WTC11 (cell line): ENCODE data around the gene TNFAIP3.

Source experiments
- CREB1 ChIP-seq: sonication (generic); formaldehyde crosslinking; IDR thresholded peaks from 2 replicates; pipeline ENCODE4 v1.8.0; 2023; ENCODE audit warnings: mild to moderate bottlenecking, missing genetic modification reagents
- CREM ChIP-seq: sonication (generic); formaldehyde crosslinking; IDR thresholded peaks from 2 replicates; pipeline ENCODE4 v1.8.1; 2022; ENCODE audit warnings: mild to moderate bottlenecking, missing genetic modification reagents, moderate library complexity
- ELF4 ChIP-seq: sonication (generic); formaldehyde crosslinking; IDR thresholded peaks from 2 replicates; pipeline ENCODE4 v1.8.1; 2022; ENCODE audit warnings: low read depth, mild to moderate bottlenecking, moderate library complexity, missing genetic modification reagents
- MYBL2 ChIP-seq: sonication (generic); formaldehyde crosslinking; IDR thresholded peaks from 2 replicates; pipeline ENCODE4 v1.8.1; 2023; ENCODE audit warnings: mild to moderate bottlenecking, moderate library complexity, missing genetic modification reagents
- SP1 ChIP-seq: sonication (generic); formaldehyde crosslinking; conservative IDR thresholded peaks from 2 replicates; pipeline ENCODE4 v1.8.1; 2022; ENCODE audit warnings: missing genetic modification reagents
- TEAD1 ChIP-seq: sonication (generic); formaldehyde crosslinking; IDR thresholded peaks from 2 replicates; pipeline ENCODE4 v1.8.0; 2022; ENCODE audit warnings: mild to moderate bottlenecking, missing genetic modification reagents
- TEAD4 ChIP-seq: sonication (generic); formaldehyde crosslinking; IDR thresholded peaks from 2 replicates; pipeline ENCODE4 v1.8.0; 2022; ENCODE audit warnings: mild to moderate bottlenecking, missing genetic modification reagents
- TF ChIP-seq, protein P1 (sequence below): sonication (generic); formaldehyde crosslinking; IDR thresholded peaks from 2 replicates; pipeline ENCODE4 v1.8.0; 2022; ENCODE audit warnings: mild to moderate bottlenecking, missing genetic modification reagents
- TF ChIP-seq, protein P2 (sequence below): sonication (generic); formaldehyde crosslinking; IDR thresholded peaks from 2 replicates; pipeline ENCODE4 v1.8.1; 2023; ENCODE audit warnings: mild to moderate bottlenecking, missing genetic modification reagents, moderate library complexity
- TF ChIP-seq, protein P3 (sequence below): fragments of 250-450 bp; sonication (Bioruptor Pico); IDR thresholded peaks from 2 replicates; pipeline ENCODE4 v1.8.0; 2021; ENCODE audit warnings: mild to moderate bottlenecking
- TF ChIP-seq, protein P4 (sequence below): sonication (generic); formaldehyde crosslinking; conservative IDR thresholded peaks from 2 replicates; pipeline ENCODE4 v1.8.1; 2022; ENCODE audit warnings: mild to moderate bottlenecking, missing genetic modification reagents
- TF ChIP-seq, protein P5 (sequence below): fragments of 200-600 bp; IDR thresholded peaks from 2 replicates; pipeline ENCODE4 v1.8.0; 2022; ENCODE audit warnings: antibody characterized with exemption
- TF ChIP-seq, protein P6 (sequence below): sonication (generic); formaldehyde crosslinking; IDR thresholded peaks from 2 replicates; pipeline ENCODE4 v1.8.1; 2023; ENCODE audit warnings: mild to moderate bottlenecking, missing genetic modification reagents, moderate library complexity

DNA sequence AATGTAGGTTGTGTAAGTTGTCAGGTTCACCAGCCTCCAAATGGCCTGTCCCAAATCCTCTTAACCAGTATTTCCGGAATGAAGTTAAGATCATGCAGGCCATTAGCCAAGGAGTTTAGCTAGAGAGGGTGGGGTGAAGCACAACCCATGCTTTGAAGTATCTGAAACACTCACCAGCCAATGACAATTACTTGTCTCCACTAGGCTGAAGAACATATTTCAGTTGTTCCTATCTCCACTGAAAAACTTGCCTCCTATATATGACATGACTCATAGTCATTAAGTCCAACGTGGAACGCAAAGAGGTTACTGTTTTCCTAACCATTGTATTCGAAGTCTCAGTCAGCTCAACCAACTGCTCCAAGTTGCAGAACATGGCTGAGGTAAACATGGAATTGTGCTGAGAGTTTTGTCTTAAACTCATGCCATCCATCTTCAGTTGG is 37.4 kb upstream of the TNFAIP3 start:
- TF ChIP-seq, protein P1, sequence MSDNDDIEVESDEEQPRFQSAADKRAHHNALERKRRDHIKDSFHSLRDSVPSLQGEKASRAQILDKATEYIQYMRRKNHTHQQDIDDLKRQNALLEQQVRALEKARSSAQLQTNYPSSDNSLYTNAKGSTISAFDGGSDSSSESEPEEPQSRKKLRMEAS, result no peak
- TF ChIP-seq MYBL2 (CRISPR knock-in tag) (no peak), CREM (CRISPR knock-in tag) (no peak), TEAD1 (no peak), SP1 (no peak), TEAD4 (CRISPR knock-in tag) (no peak), CREB1 (CRISPR knock-in tag) (no peak), ELF4 (CRISPR knock-in tag) (no peak)
- TF ChIP-seq, protein P2, sequence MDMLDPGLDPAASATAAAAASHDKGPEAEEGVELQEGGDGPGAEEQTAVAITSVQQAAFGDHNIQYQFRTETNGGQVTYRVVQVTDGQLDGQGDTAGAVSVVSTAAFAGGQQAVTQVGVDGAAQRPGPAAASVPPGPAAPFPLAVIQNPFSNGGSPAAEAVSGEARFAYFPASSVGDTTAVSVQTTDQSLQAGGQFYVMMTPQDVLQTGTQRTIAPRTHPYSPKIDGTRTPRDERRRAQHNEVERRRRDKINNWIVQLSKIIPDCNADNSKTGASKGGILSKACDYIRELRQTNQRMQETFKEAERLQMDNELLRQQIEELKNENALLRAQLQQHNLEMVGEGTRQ, result no peak
- TF ChIP-seq, protein P3, sequence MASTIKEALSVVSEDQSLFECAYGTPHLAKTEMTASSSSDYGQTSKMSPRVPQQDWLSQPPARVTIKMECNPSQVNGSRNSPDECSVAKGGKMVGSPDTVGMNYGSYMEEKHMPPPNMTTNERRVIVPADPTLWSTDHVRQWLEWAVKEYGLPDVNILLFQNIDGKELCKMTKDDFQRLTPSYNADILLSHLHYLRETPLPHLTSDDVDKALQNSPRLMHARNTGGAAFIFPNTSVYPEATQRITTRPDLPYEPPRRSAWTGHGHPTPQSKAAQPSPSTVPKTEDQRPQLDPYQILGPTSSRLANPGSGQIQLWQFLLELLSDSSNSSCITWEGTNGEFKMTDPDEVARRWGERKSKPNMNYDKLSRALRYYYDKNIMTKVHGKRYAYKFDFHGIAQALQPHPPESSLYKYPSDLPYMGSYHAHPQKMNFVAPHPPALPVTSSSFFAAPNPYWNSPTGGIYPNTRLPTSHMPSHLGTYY (CRISPR knock-in tag), result no peak
- TF ChIP-seq, protein P4, sequence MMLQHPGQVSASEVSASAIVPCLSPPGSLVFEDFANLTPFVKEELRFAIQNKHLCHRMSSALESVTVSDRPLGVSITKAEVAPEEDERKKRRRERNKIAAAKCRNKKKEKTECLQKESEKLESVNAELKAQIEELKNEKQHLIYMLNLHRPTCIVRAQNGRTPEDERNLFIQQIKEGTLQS, result no peak
- TF ChIP-seq, protein P5, sequence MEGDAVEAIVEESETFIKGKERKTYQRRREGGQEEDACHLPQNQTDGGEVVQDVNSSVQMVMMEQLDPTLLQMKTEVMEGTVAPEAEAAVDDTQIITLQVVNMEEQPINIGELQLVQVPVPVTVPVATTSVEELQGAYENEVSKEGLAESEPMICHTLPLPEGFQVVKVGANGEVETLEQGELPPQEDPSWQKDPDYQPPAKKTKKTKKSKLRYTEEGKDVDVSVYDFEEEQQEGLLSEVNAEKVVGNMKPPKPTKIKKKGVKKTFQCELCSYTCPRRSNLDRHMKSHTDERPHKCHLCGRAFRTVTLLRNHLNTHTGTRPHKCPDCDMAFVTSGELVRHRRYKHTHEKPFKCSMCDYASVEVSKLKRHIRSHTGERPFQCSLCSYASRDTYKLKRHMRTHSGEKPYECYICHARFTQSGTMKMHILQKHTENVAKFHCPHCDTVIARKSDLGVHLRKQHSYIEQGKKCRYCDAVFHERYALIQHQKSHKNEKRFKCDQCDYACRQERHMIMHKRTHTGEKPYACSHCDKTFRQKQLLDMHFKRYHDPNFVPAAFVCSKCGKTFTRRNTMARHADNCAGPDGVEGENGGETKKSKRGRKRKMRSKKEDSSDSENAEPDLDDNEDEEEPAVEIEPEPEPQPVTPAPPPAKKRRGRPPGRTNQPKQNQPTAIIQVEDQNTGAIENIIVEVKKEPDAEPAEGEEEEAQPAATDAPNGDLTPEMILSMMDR, result no peak
- TF ChIP-seq, protein P6, sequence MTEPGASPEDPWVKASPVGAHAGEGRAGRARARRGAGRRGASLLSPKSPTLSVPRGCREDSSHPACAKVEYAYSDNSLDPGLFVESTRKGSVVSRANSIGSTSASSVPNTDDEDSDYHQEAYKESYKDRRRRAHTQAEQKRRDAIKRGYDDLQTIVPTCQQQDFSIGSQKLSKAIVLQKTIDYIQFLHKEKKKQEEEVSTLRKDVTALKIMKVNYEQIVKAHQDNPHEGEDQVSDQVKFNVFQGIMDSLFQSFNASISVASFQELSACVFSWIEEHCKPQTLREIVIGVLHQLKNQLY (CRISPR knock-in tag), result no peak
